ENCODE data around the gene MED26. TPM values are rescaled to one million over a fixed set of nuclear protein-coding genes. Genes with fewer than 3 reads are reported as not detected.

MED26 gene
- total RNA-seq, 2 experiments from 2014 or later, result 11.3 to 11.9 TPM

Other genes starting within 250 kb of the MED26 start
- 10 to 100 TPM; 17.3 to 21.0 TPM for gene EPS15L1, start 156.2 kb downstream of the MED26 start, total RNA-seq
- gene CALR3, start 132.0 kb downstream of the MED26 start, total RNA-seq, result not detected
- gene C19orf44, start 131.8 kb downstream of the MED26 start, total RNA-seq, result 1 to 10 TPM; 2.1 to 2.6 TPM
- gene CHERP, start 85.8 kb downstream of the MED26 start, total RNA-seq, result 10 to 100 TPM; 54.4 to 54.7 TPM
- 10 to 100 TPM; 21.7 to 22.1 TPM for gene SLC35E1, start 55.8 kb downstream of the MED26 start, total RNA-seq
- gene SMIM7, start 31.9 kb upstream of the MED26 start, total RNA-seq, result 10 to 100 TPM; 51.0 to 59.2 TPM
- gene TMEM38A, start 32.9 kb upstream of the MED26 start, total RNA-seq, result under 1 TPM; 0.49 to 0.83 TPM
- gene NWD1, start 91.6 kb upstream of the MED26 start, total RNA-seq, result not detected
- gene SIN3B, start 201.2 kb upstream of the MED26 start, total RNA-seq, result 10 to 100 TPM; 18.8 to 20.6 TPM

Measured in activated naive CD4-positive, alpha-beta T cell treated with anti-CD3 and anti-CD28 coated beads for 36 hours (primary cell).